Nephron progenitor cell (in vitro differentiated cells): ENCODE data around the gene AGR2.
"Not testable (repeated sequence)": the region's sequence is repeated elsewhere in the genome, so short reads cannot be mapped to it uniquely, and the experiment has no call there.

Experiments used
- DNase-seq: peaks from one replicate; pipeline ENCODE4 v3.0.0; 2021
- H3K27ac Mint-ChIP-seq: 2 replicates; pipeline ENCODE4 v1.8.0; 2021; ENCODE audit warnings: mild to moderate bottlenecking, moderate library complexity, mixed read lengths
- H3K27me3 Mint-ChIP-seq: 2 replicates; pipeline ENCODE4 v1.8.0; 2021; ENCODE audit warnings: mild to moderate bottlenecking, low read depth, mixed read lengths; ENCODE audit not compliant: poor library complexity
- H3K36me3 Mint-ChIP-seq: 2 replicates; pipeline ENCODE4 v1.8.0; 2021; ENCODE audit warnings: low read depth, mixed read lengths
- H3K4me1 Mint-ChIP-seq: 2 replicates; pipeline ENCODE4 v1.8.0; 2021; ENCODE audit warnings: mixed read lengths
- H3K4me3 Mint-ChIP-seq: 2 replicates; pipeline ENCODE4 v1.8.0; 2021; ENCODE audit warnings: mild to moderate bottlenecking, moderate library complexity, mixed read lengths
- H3K9me3 Mint-ChIP-seq: 2 replicates; pipeline ENCODE4 v1.8.0; 2021; ENCODE audit warnings: mild to moderate bottlenecking, moderate library complexity, mixed read lengths
- CTCF ChIP-seq: fragments of 200-600 bp; sonication (generic); IDR thresholded peaks from 2 replicates; pipeline ENCODE4 v1.5.0; 2021; ENCODE audit warnings: antibody characterized with exemption

Gene AGR2

GRCh38 chr7:16776053-16776452 is 28.7 kb downstream of the AGR2 start:
- Mint-ChIP-seq H3K4me3 (no peak overlapping the region), H3K36me3 (no peaks in the 10 kb centered on the region), H3K9me3 (no peaks in the 10 kb centered on the region), H3K27me3 (no peaks in the 10 kb centered on the region), H3K27ac (no peak overlapping the region), H3K4me1 (no peaks in the 10 kb centered on the region)
- no peak for DNase-seq
- TF ChIP-seq CTCF: no peak

- H3K4me3 Mint-ChIP-seq: no peak overlapping the region
- H3K9me3 Mint-ChIP-seq: peaks cover 4% of the 10 kb centered on the region
- DNase-seq: no peak
- H3K36me3 Mint-ChIP-seq: no peaks in the 10 kb centered on the region
- TF ChIP-seq CTCF: no peak
- no peak overlapping the region for H3K27ac Mint-ChIP-seq
- no peaks in the 10 kb centered on the region for H3K4me1 Mint-ChIP-seq
- no peaks in the 10 kb centered on the region for H3K27me3 Mint-ChIP-seq
These were observed 29.8 kb downstream of the AGR2 start for GRCh38 chr7:16774986-16775385.

- Mint-ChIP-seq H3K36me3 (peaks cover 5% of the 10 kb centered on the region), H3K9me3 (peaks cover 4% of the 10 kb centered on the region), H3K4me1 (no peaks in the 10 kb centered on the region), H3K4me3 (no peak overlapping the region), H3K27ac (no peak overlapping the region), H3K27me3 (no peaks in the 10 kb centered on the region)
- DNase-seq: no peak
- no peak for TF ChIP-seq CTCF
These were observed 30.5 kb downstream of the AGR2 start for GRCh38 chr7:16774294-16774693.

GRCh38 chr7:16773884-16774283 is 30.9 kb downstream of the AGR2 start:
- DNase-seq: no peak

GRCh38 chr7:16773326-16773725 is 31.5 kb downstream of the AGR2 start:
- TF ChIP-seq CTCF: no peak
- Mint-ChIP-seq H3K27ac (no peak overlapping the region), H3K4me1 (no peaks in the 10 kb centered on the region), H3K4me3 (no peak overlapping the region), H3K36me3 (peaks cover 6% of the 10 kb centered on the region), H3K9me3 (peaks cover 4% of the 10 kb centered on the region), H3K27me3 (no peaks in the 10 kb centered on the region)
- DNase-seq: no peak

More at GRCh38 chr7:16773884-16774283, 30.9 kb downstream of the AGR2 start:
- no peak for TF ChIP-seq CTCF
- Mint-ChIP-seq H3K4me3 (no peak overlapping the region), H3K27me3 (no peaks in the 10 kb centered on the region), H3K27ac (no peak overlapping the region), H3K36me3 (peaks cover 6% of the 10 kb centered on the region), H3K4me1 (no peaks in the 10 kb centered on the region), H3K9me3 (peaks cover 4% of the 10 kb centered on the region)

- Mint-ChIP-seq H3K27me3 (no peaks in the 10 kb centered on the region), H3K4me1 (no peaks in the 10 kb centered on the region), H3K9me3 (peaks cover 4% of the 10 kb centered on the region), H3K4me3 (no peak overlapping the region), H3K27ac (peak overlapping the region; percentile 14), H3K36me3 (peaks cover 6% of the 10 kb centered on the region)
- TF ChIP-seq CTCF: no peak
- DNase-seq: no peak
These were observed 34.0 kb downstream of the AGR2 start for GRCh38 chr7:16770657-16771329.

GRCh38 chr7:16769994-16770393 is 34.8 kb downstream of the AGR2 start:
- not testable (repeated sequence) for H3K36me3 Mint-ChIP-seq, DNase-seq, H3K27ac Mint-ChIP-seq, H3K4me1 Mint-ChIP-seq, H3K9me3 Mint-ChIP-seq, H3K27me3 Mint-ChIP-seq, H3K4me3 Mint-ChIP-seq
